H9 (cell line): ENCODE measurements around the gene SLAIN1. TPM values are rescaled to one million over a fixed set of nuclear protein-coding genes. Genes with fewer than 3 reads are reported as not detected.

Source experiments
- DNase-seq: peaks from one replicate; pipeline ENCODE4 v3.0.0-alpha.2; 2017
- H2AFZ ChIP-seq: one replicate; pipeline ENCODE4 v1.6.1; 2013; ENCODE audit warnings: mild to moderate bottlenecking, low read length, control low read depth, moderate library complexity
- H2AK5ac ChIP-seq: 2 replicates; pipeline ENCODE4 v1.6.1; 2013; ENCODE audit warnings: low read length, control low read depth, mixed read lengths; ENCODE audit not compliant: insufficient read length
- H2BK120ac ChIP-seq: one replicate; pipeline ENCODE4 v1.6.1; 2013; ENCODE audit warnings: low read depth, mild to moderate bottlenecking, low read length, control low read depth, inconsistent platforms; ENCODE audit not compliant: poor library complexity, severe bottlenecking
- H2BK12ac ChIP-seq: 2 replicates; pipeline ENCODE4 v1.6.1; 2013; ENCODE audit warnings: low read length, control low read depth, mixed read lengths, low read depth; ENCODE audit not compliant: insufficient read length
- H2BK15ac ChIP-seq: 2 replicates; pipeline ENCODE4 v1.6.1; 2013; ENCODE audit warnings: low read depth, low read length, control low read depth
- H2BK20ac ChIP-seq: one replicate; pipeline ENCODE4 v1.6.1; 2013; ENCODE audit warnings: low read depth, mild to moderate bottlenecking, low read length, control low read depth, inconsistent platforms; ENCODE audit not compliant: poor library complexity, severe bottlenecking
- H2BK5ac ChIP-seq: 2 replicates; pipeline ENCODE4 v1.6.1; 2013; ENCODE audit warnings: low read length, control low read depth, mixed read lengths; ENCODE audit not compliant: insufficient read length
- H3K14ac ChIP-seq: 2 replicates; pipeline ENCODE4 v1.6.1; 2013; ENCODE audit warnings: low read length, control low read depth; ENCODE audit not compliant: insufficient read depth
- H3K18ac ChIP-seq: 2 replicates; pipeline ENCODE4 v1.6.1; 2013; ENCODE audit warnings: low read depth, mild to moderate bottlenecking, mixed read lengths, low read length, control low read depth; ENCODE audit not compliant: insufficient read length
- H3K23ac ChIP-seq: 2 replicates; pipeline ENCODE4 v1.6.1; 2013; ENCODE audit warnings: low read length, control low read depth, mixed read lengths, low read depth; ENCODE audit not compliant: insufficient read length
- H3K23me2 ChIP-seq: 2 replicates; pipeline ENCODE4 v1.6.1; 2013; ENCODE audit warnings: low read depth, mild to moderate bottlenecking, mixed read lengths, low read length, control low read depth; ENCODE audit not compliant: insufficient read length, poor library complexity, severe bottlenecking
- H3K27ac ChIP-seq: 2 replicates; pipeline ENCODE4 v1.5.1; 2013; ENCODE audit warnings: low read length, control low read depth, mixed read lengths, low read depth; ENCODE audit not compliant: insufficient read length
- H3K27me3 ChIP-seq: 2 replicates; pipeline ENCODE4 v1.6.1; 2013; ENCODE audit warnings: low read length, control low read depth, inconsistent platforms; ENCODE audit not compliant: insufficient read depth
- H3K4ac ChIP-seq: 2 replicates; pipeline ENCODE4 v1.6.1; 2013; ENCODE audit warnings: low read depth, mild to moderate bottlenecking, control low read depth, inconsistent platforms, low read length, moderate library complexity
- H3K4me1 ChIP-seq: 2 replicates; pipeline ENCODE4 v1.6.1; 2013; ENCODE audit warnings: low read length, control low read depth, inconsistent platforms; ENCODE audit not compliant: insufficient read depth
- H3K4me2 ChIP-seq: 2 replicates; pipeline ENCODE4 v1.6.1; 2013; ENCODE audit warnings: low read length, control low read depth, mixed read lengths; ENCODE audit not compliant: insufficient read length, insufficient read depth
- H3K56ac ChIP-seq: 2 replicates; pipeline ENCODE4 v1.6.1; 2013; ENCODE audit warnings: low read depth, mild to moderate bottlenecking, mixed read lengths, low read length, control low read depth; ENCODE audit not compliant: insufficient read length
- H3K79me1 ChIP-seq: 2 replicates; pipeline ENCODE4 v1.6.1; 2013; ENCODE audit warnings: low read depth, mild to moderate bottlenecking, moderate library complexity, low read length, control low read depth, inconsistent platforms; ENCODE audit not compliant: insufficient read depth, poor library complexity, severe bottlenecking
- H3K79me2 ChIP-seq: 2 replicates; pipeline ENCODE4 v1.6.1; 2013; ENCODE audit warnings: low read length, control low read depth, inconsistent platforms; ENCODE audit not compliant: insufficient read depth
- H3K9ac ChIP-seq: 2 replicates; pipeline ENCODE4 v1.6.1; 2013; ENCODE audit warnings: low read length, control low read depth, mixed read lengths; ENCODE audit not compliant: insufficient read length; ENCODE audit errors: extremely low read depth
- H3K9me3 ChIP-seq: one replicate; pipeline ENCODE4 v1.6.1; 2013; ENCODE audit warnings: low read depth, low read length, inconsistent platforms; ENCODE audit not compliant: control insufficient read depth
- H3T11ph ChIP-seq: one replicate; pipeline ENCODE4 v1.6.1; 2013; ENCODE audit warnings: mild to moderate bottlenecking, low read length, control low read depth, inconsistent platforms
- H4K20me1 ChIP-seq: one replicate; pipeline ENCODE4 v1.6.1; 2013; ENCODE audit not compliant: control insufficient read depth, insufficient read length, insufficient read depth
- H4K5ac ChIP-seq: 2 replicates; pipeline ENCODE4 v1.6.1; 2013; ENCODE audit warnings: low read depth, mild to moderate bottlenecking, mixed read lengths, low read length, control low read depth; ENCODE audit not compliant: insufficient read length
- H4K8ac ChIP-seq: replicated peaks from 2 replicates; pipeline ENCODE4 v1.6.1; 2013; ENCODE audit warnings: low read length, control low read depth, mixed read lengths, low read depth; ENCODE audit not compliant: insufficient read length
- H4K91ac ChIP-seq: 2 replicates; pipeline ENCODE4 v1.6.1; 2013; ENCODE audit warnings: low read depth, mild to moderate bottlenecking, moderate library complexity, mixed read lengths, low read length, control low read depth; ENCODE audit not compliant: insufficient read length
- H3K27ac Mint-ChIP-seq, 3 experiments: 2 replicates in 2 of 3; 3 replicates in 1 of 3; pipeline ENCODE4 v1.8.0; 2020 to 2021; ENCODE audit warnings: mixed read lengths in 3 of 3, mild to moderate bottlenecking in 1 of 3, moderate library complexity in 1 of 3
- H3K27me3 Mint-ChIP-seq: 2 replicates; pipeline ENCODE4 v1.8.0; 2021; ENCODE audit warnings: low read depth, mild to moderate bottlenecking, moderate library complexity, mixed read lengths
- H3K36me3 Mint-ChIP-seq, 3 experiments: 2 replicates in 2 of 3; 3 replicates in 1 of 3; pipeline ENCODE4 v1.8.0; 2020 to 2021; ENCODE audit warnings: low read depth in 3 of 3, mixed read lengths in 3 of 3; ENCODE audit not compliant: insufficient read depth in 1 of 3
- H3K4me1 Mint-ChIP-seq, 2 experiments: 2 replicates each; pipeline ENCODE4 v1.8.0; 2020; ENCODE audit warnings: mixed read lengths in 2 of 2
- H3K4me3 Mint-ChIP-seq, 2 experiments: 2 replicates in 1 of 2; 3 replicates in 1 of 2; pipeline ENCODE4 v1.8.0; 2020 to 2021; ENCODE audit warnings: mild to moderate bottlenecking in 2 of 2, mixed read lengths in 2 of 2, moderate library complexity in 1 of 2
- H3K9me3 Mint-ChIP-seq, 2 experiments: 2 replicates in 1 of 2; 3 replicates in 1 of 2; pipeline ENCODE4 v1.8.0; 2020; ENCODE audit warnings: mild to moderate bottlenecking in 2 of 2, mixed read lengths in 2 of 2, moderate library complexity in 1 of 2
- WGBS: extraction: QIAGEN DNeasy Blood & Tissue Kit; methylation state at CpG from one replicate; pipeline ENCODE4 v1.1.7; 2013; ENCODE audit warnings: missing lambda C conversion rate, low lambda C conversion rate, mixed read lengths; ENCODE audit not compliant: insufficient read length; ENCODE audit errors: extremely low coverage; 5-methylcytosine and 5-hydroxymethylcytosine counted together
- total RNA-seq: library from RNA; stranded (reverse); gene quantifications from 2 replicates; pipeline ENCODE4 v1.2.1, GENCODE V29; 2021
- TF ChIP-seq, protein P1 (sequence below): fragments of 200-600 bp; sonication (generic); conservative IDR thresholded peaks from 3 replicates; pipeline ENCODE4 v1.8.0; 2021; ENCODE audit warnings: antibody characterized with exemption, mild to moderate bottlenecking

The SLAIN1 gene
- total RNA-seq, 1 experiment from 2014 or later, result 23.2 TPM

DNA sequence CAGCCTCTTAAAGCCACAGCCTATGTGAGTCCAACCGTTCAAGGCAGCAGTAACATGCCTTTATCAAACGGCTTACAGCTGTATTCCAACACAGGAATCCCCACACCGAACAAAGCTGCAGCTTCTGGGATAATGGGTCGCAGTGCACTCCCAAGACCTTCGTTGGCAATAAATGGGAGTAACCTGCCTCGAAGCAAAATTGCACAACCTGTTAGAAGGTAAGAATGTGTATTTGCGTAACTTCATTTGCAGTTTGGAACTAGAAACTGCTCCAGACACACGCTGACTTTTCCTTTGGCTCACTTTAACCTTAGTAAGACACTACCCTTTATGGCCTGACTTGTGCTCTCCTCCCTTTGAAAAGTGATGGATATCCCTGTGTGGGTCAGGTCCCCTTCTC is 63.4 kb downstream of the SLAIN1 start:
- H4K20me1 ChIP-seq, result no peaks in the 10 kb centered on the region
- no CpG with 5 or more reads among the region's 8 CpGs for WGBS
- peaks cover 61 to 68% (median 64%) of the 10 kb centered on the region in 3 experiments for H3K36me3 Mint-ChIP-seq

More for the DNA sequence above, 63.4 kb downstream of the SLAIN1 start:
- Histone ChIP-seq H3K23me2 (no peaks in the 10 kb centered on the region), H3K79me2 (no peaks in the 10 kb centered on the region), H3K9ac (no peak overlapping the region), H4K5ac (no peak overlapping the region), H3T11ph (no peak overlapping the region), H3K4me1 (no peaks in the 10 kb centered on the region), H2BK5ac (no peak overlapping the region), H3K18ac (no peak overlapping the region), H3K27ac (no peak overlapping the region), H3K4me2 (no peak overlapping the region), H2AK5ac (no peak overlapping the region), H2BK20ac (no peak overlapping the region), H3K27me3 (no peaks in the 10 kb centered on the region), H3K14ac (no peak overlapping the region), H4K91ac (no peak overlapping the region), H3K23ac (no peak overlapping the region), H2BK15ac (no peak overlapping the region), H3K4ac (no peak overlapping the region), H2BK12ac (no peak overlapping the region), H2AFZ (no peak overlapping the region), H2BK120ac (no peak overlapping the region), H3K79me1 (no peaks in the 10 kb centered on the region), H3K56ac (no peak overlapping the region), H4K8ac (no peak overlapping the region), H3K9me3 (no peaks in the 10 kb centered on the region)
- TF ChIP-seq, protein P1, sequence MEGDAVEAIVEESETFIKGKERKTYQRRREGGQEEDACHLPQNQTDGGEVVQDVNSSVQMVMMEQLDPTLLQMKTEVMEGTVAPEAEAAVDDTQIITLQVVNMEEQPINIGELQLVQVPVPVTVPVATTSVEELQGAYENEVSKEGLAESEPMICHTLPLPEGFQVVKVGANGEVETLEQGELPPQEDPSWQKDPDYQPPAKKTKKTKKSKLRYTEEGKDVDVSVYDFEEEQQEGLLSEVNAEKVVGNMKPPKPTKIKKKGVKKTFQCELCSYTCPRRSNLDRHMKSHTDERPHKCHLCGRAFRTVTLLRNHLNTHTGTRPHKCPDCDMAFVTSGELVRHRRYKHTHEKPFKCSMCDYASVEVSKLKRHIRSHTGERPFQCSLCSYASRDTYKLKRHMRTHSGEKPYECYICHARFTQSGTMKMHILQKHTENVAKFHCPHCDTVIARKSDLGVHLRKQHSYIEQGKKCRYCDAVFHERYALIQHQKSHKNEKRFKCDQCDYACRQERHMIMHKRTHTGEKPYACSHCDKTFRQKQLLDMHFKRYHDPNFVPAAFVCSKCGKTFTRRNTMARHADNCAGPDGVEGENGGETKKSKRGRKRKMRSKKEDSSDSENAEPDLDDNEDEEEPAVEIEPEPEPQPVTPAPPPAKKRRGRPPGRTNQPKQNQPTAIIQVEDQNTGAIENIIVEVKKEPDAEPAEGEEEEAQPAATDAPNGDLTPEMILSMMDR, result no peak
- peaks cover 0 to 4% of the 10 kb centered on the region in 2 experiments; a peak in 1 of 5 replicates for H3K9me3 Mint-ChIP-seq
- no peaks in the 10 kb centered on the region for H3K4me1 Mint-ChIP-seq
- no peak overlapping the region; a peak in 1 of 7 replicates for H3K27ac Mint-ChIP-seq
- DNase-seq, result no peak
- no peaks in the 10 kb centered on the region for H3K27me3 Mint-ChIP-seq
- no peak overlapping the region for H3K4me3 Mint-ChIP-seq
